HL-60/S4 treated with retinoic acid at 250 ng/mL for 4 days and 3 days (cell line): ENCODE data around the gene MRFAP1.

Experiments used
- in situ Hi-C: fragments of 300-500 bp; cut with MboI; formaldehyde crosslinking; loops from 2 replicates; pipeline ENCODE4 v1.7.0; 2022; ENCODE audit warnings: low sequenced_read_pairs

MRFAP1 gene

GRCh38 chr4:6640292-6641163 lies at the start of gene MRFAP1:
MRFAP1 (plus strand) TSS chr4:6640685; CDS start chr4:6640863, 178 bp downstream.
- in situ Hi-C loops, result no loop called here

- in situ Hi-C loops, result no loop called here
These were observed 49.2 kb upstream of the MRFAP1 start for GRCh38 chr4:6591313-6591712.

- in situ Hi-C loops, result no loop called here
These were observed 48.7 kb upstream of the MRFAP1 start for GRCh38 chr4:6591781-6592180.

GRCh38 chr4:6592804-6593563 lies 47.5 kb upstream of the MRFAP1 start:
- in situ Hi-C loops, result no loop called here

- in situ Hi-C loops, result no loop called here
These were observed 46.1 kb upstream of the MRFAP1 start for GRCh38 chr4:6594341-6594740.

GRCh38 chr4:6594826-6595355 lies 45.6 kb upstream of the MRFAP1 start:
- in situ Hi-C loops, result no loop called here

- in situ Hi-C loops, result no loop called here
These were observed 44.5 kb upstream of the MRFAP1 start for GRCh38 chr4:6595897-6596537.

- in situ Hi-C loops, result no loop called here
These were observed 43.5 kb upstream of the MRFAP1 start for GRCh38 chr4:6596948-6597347.

GRCh38 chr4:6598127-6598526 lies 42.4 kb upstream of the MRFAP1 start:
- in situ Hi-C loops, result no loop called here

GRCh38 chr4:6598641-6599040 lies 41.8 kb upstream of the MRFAP1 start:
- in situ Hi-C loops, result no loop called here

- in situ Hi-C loops, result no loop called here
These were observed 38.7 kb upstream of the MRFAP1 start for GRCh38 chr4:6601661-6602250.

GRCh38 chr4:6602289-6602688 lies 38.2 kb upstream of the MRFAP1 start:
- in situ Hi-C loops, result no loop called here

- in situ Hi-C loops, result no loop called here
These were observed 37.4 kb upstream of the MRFAP1 start for GRCh38 chr4:6603128-6603527.

GRCh38 chr4:6605114-6605513 lies 35.4 kb upstream of the MRFAP1 start:
- in situ Hi-C loops, result no loop called here

- in situ Hi-C loops, result no loop called here
These were observed 34.9 kb upstream of the MRFAP1 start for GRCh38 chr4:6605605-6606004.

- in situ Hi-C loops, result no loop called here
These were observed 33.8 kb upstream of the MRFAP1 start for GRCh38 chr4:6606465-6607235.

- in situ Hi-C loops, result no loop called here
These were observed 33.0 kb upstream of the MRFAP1 start for GRCh38 chr4:6607368-6608055.

GRCh38 chr4:6608758-6609414 lies 31.6 kb upstream of the MRFAP1 start:
- in situ Hi-C loops, result no loop called here
